ENCODE measurements around the gene CHTF8. TPM values are rescaled to one million over a fixed set of nuclear protein-coding genes. Genes with fewer than 3 reads are reported as not detected.

The CHTF8 gene
- total RNA-seq, 1 experiment from 2014 or later = 161 TPM

DNA sequence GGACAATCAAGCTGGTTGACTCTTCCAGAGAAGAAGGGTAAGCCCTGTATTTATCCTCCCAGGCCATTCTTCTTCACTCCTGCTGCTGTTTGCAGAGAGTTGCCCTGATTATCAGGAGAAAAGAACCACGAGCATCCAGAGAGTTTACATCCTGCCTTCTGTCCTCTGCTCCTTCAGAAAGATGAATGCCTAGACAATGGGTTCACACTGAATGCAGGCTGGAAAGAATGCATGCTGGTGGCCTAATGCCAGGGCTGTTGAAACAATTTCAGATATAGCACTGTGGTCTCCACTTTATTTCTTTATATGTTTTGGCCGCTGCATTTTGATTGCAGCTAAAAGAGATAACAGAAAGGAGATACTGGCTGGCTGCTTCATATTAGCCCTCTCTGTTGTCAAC, 48.1 kb downstream of the CHTF8 start:
- Histone ChIP-seq H3K4me1 (replicated peaks; ENCODE audit: insufficient read depth) (peaks cover 14% of the 10 kb centered on the region), H3K79me2 (ENCODE audit: low read depth) (no peaks in the 10 kb centered on the region), H3K27me3 (ENCODE audit: insufficient read depth, low read depth) (no peaks in the 10 kb centered on the region), H3K27ac (no peak overlapping the region), H2AFZ (no peak overlapping the region), H3K36me3 (ENCODE audit: low read depth) (no peaks in the 10 kb centered on the region), H3K4me2 (no peak overlapping the region), H3K9me2 (ENCODE audit: insufficient read depth) (no peaks in the 10 kb centered on the region), H3F3A (ENCODE audit: insufficient read depth, low read depth) (peaks cover 4% of the 10 kb centered on the region), H3K4me3 (no peak overlapping the region), H4K20me1 (ENCODE audit: insufficient read depth) (no peaks in the 10 kb centered on the region), H3K9me3 (ENCODE audit: insufficient read depth, low read depth) (no peaks in the 10 kb centered on the region)
- ChIA-PET CTCF (no interaction called here), POLR2A (ENCODE audit: unreplicated experiment) (no interaction called here)
- DNase-seq = no peak
- BruUV-seq (replicated peaks) = no TSS peak
- intact Hi-C loops (cut with micrococcal nuclease; ENCODE audit: unreplicated experiment) = no loop called here
- TF ChIP-seq EZH2 (IDR thresholded peaks at IDR 0.05; ENCODE audit: low read depth) = no peak
- TF ChIP-seq, protein P1, sequence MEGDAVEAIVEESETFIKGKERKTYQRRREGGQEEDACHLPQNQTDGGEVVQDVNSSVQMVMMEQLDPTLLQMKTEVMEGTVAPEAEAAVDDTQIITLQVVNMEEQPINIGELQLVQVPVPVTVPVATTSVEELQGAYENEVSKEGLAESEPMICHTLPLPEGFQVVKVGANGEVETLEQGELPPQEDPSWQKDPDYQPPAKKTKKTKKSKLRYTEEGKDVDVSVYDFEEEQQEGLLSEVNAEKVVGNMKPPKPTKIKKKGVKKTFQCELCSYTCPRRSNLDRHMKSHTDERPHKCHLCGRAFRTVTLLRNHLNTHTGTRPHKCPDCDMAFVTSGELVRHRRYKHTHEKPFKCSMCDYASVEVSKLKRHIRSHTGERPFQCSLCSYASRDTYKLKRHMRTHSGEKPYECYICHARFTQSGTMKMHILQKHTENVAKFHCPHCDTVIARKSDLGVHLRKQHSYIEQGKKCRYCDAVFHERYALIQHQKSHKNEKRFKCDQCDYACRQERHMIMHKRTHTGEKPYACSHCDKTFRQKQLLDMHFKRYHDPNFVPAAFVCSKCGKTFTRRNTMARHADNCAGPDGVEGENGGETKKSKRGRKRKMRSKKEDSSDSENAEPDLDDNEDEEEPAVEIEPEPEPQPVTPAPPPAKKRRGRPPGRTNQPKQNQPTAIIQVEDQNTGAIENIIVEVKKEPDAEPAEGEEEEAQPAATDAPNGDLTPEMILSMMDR (conservative IDR thresholded peaks at IDR 0.05) = no peak

DNA sequence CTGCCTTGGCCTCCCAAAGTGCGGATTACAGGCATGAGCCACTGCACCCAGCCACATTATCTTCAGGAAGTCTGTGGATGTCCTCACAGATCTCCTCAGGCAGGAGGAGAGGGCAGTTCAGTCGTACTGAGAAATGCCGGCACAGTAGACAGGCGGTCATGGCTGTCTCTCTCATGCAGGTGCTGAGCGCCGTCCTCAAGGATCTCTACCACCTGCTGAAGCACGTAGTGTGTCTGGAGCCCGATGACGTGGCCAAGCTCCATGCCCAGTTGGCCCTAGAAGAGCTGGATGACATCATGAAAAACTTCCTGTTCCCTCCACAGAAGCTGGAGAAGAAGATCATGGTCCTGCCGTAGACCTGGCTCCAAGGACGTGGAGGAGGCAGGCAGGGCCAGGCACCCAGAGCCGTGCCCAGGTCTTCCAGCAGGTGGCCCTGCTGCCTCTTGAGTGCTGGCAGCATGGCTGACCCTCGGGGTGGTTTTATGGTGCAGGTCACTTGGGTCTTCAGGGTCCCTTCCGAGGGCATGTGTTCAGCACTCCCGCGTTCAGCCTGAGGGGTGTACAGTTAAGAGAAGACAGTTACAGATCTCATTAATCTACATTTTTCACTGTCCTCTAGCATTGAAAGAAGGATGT, 49.0 kb downstream of the CHTF8 start:
- no peak for DNase-seq
- intact Hi-C loops (cut with micrococcal nuclease; ENCODE audit: unreplicated experiment) = no loop called here
- Histone ChIP-seq H3K4me1 (replicated peaks; ENCODE audit: insufficient read depth) (peaks cover 5% of the 10 kb centered on the region; the same call in 1 of the 2 replicates), H3K79me2 (ENCODE audit: low read depth) (no peaks in the 10 kb centered on the region), H2AFZ (no peak overlapping the region), H3K9me3 (ENCODE audit: insufficient read depth, low read depth) (no peaks in the 10 kb centered on the region), H3K9me2 (ENCODE audit: insufficient read depth) (no peaks in the 10 kb centered on the region), H3K4me2 (no peak overlapping the region), H3F3A (ENCODE audit: insufficient read depth, low read depth) (peaks cover 4% of the 10 kb centered on the region; the same call in 1 of the 2 replicates), H3K36me3 (ENCODE audit: low read depth) (no peaks in the 10 kb centered on the region), H3K27me3 (ENCODE audit: insufficient read depth, low read depth) (no peaks in the 10 kb centered on the region), H3K27ac (no peak overlapping the region), H3K4me3 (no peak overlapping the region), H4K20me1 (ENCODE audit: insufficient read depth) (no peaks in the 10 kb centered on the region)
- no TSS peak for BruUV-seq (replicated peaks)
- ChIA-PET POLR2A (ENCODE audit: unreplicated experiment) (no interaction called here), CTCF (interaction anchor here (0.6 kb wide), 1 partner anchor 126 kb away, joined by 18 read pairs; no protein-coding TSS in a partner anchor)
- TF ChIP-seq, protein P1 (conservative IDR thresholded peaks at IDR 0.05) = peak; percentile 27; the same call in 1 of the 2 replicates
- no peak for TF ChIP-seq EZH2 (IDR thresholded peaks at IDR 0.05; ENCODE audit: low read depth)

DNA sequence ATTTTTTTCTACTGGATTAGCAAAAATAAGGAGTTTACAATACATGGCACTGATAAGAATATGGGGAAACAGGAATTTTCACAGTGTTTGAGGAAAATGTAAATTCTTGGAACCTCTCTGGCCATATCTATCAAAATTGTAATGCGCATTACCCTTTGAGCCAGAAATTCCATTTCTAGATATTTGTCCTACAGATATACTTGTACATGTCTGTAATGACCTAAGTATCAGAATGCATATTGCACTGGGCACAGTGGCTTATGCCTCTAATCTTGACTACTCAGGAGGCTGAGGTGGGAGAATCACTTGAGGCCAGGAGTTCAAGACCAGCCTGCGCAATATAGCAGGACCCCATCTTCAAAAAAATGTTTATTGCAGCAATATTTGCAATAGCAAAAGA, 52.7 kb downstream of the CHTF8 start:
- intact Hi-C loops (cut with micrococcal nuclease; ENCODE audit: unreplicated experiment) = loop anchor here (5.0 kb wide), 1 partner anchor 87 kb away; no protein-coding TSS in a partner anchor
- H3K79me2 ChIP-seq (ENCODE audit: low read depth) = no peaks in the 10 kb centered on the region
- no peak for TF ChIP-seq EZH2 (IDR thresholded peaks at IDR 0.05; ENCODE audit: low read depth)
- TF ChIP-seq, protein P1 (conservative IDR thresholded peaks at IDR 0.05) = no peak
- no TSS peak for BruUV-seq (replicated peaks)
- no peaks in the 10 kb centered on the region for H3K9me3 ChIP-seq (ENCODE audit: insufficient read depth, low read depth)
- H3K36me3 ChIP-seq (ENCODE audit: low read depth) = no peaks in the 10 kb centered on the region
- H3K27me3 ChIP-seq (ENCODE audit: insufficient read depth, low read depth) = no peaks in the 10 kb centered on the region
- no peak overlapping the region for H3K4me3 ChIP-seq
- H3F3A ChIP-seq (ENCODE audit: insufficient read depth, low read depth) = peaks cover 13% of the 10 kb centered on the region; the same call in 1 of the 2 replicates
- no peak for DNase-seq
- CTCF ChIA-PET = no interaction called here
- POLR2A ChIA-PET (ENCODE audit: unreplicated experiment) = no interaction called here
- H3K27ac ChIP-seq = no peak overlapping the region
- H2AFZ ChIP-seq = no peak overlapping the region
- H4K20me1 ChIP-seq (ENCODE audit: insufficient read depth) = no peaks in the 10 kb centered on the region
- H3K4me2 ChIP-seq = no peak overlapping the region
- no peaks in the 10 kb centered on the region for H3K9me2 ChIP-seq (ENCODE audit: insufficient read depth)
- H3K4me1 ChIP-seq (replicated peaks; ENCODE audit: insufficient read depth) = peaks cover 7% of the 10 kb centered on the region; the same call in 1 of the 2 replicates

Measured in PC-9 (cell line).